HFF-Myc (cell line): ENCODE results near the gene SDHC.

Source experiments
- DNase-seq: peaks from one replicate; pipeline ENCODE4 v3.0.0-alpha.2; 2011; ENCODE audit warnings: low read depth; ENCODE audit errors: extremely low read depth
- H3K4me3 ChIP-seq: replicated peaks from 2 replicates; pipeline ENCODE4 v1.5.1; 2011; ENCODE audit warnings: low read depth, mild to moderate bottlenecking, control low read depth, low read length
- CTCF ChIP-seq: IDR thresholded peaks from 2 replicates; pipeline ENCODE4 v1.5.1; 2012; ENCODE audit warnings: mild to moderate bottlenecking, low read depth, low read length, control low read depth; ENCODE audit errors: missing control alignments

The SDHC gene

GRCh38 chr1:161298116-161298515 lies 16.1 kb upstream of the SDHC start:
- DNase-seq = no peak
- no peak for TF ChIP-seq CTCF
- H3K4me3 ChIP-seq = no peak overlapping the region

- H3K4me3 ChIP-seq = no peak overlapping the region
- TF ChIP-seq CTCF = no peak
- DNase-seq = no peak
Measured at GRCh38 chr1:161299347-161299746, 14.8 kb upstream of the SDHC start.

GRCh38 chr1:161300478-161300877 lies 13.7 kb upstream of the SDHC start:
- no peak for TF ChIP-seq CTCF
- DNase-seq = no peak
- H3K4me3 ChIP-seq = no peak overlapping the region

DNA sequence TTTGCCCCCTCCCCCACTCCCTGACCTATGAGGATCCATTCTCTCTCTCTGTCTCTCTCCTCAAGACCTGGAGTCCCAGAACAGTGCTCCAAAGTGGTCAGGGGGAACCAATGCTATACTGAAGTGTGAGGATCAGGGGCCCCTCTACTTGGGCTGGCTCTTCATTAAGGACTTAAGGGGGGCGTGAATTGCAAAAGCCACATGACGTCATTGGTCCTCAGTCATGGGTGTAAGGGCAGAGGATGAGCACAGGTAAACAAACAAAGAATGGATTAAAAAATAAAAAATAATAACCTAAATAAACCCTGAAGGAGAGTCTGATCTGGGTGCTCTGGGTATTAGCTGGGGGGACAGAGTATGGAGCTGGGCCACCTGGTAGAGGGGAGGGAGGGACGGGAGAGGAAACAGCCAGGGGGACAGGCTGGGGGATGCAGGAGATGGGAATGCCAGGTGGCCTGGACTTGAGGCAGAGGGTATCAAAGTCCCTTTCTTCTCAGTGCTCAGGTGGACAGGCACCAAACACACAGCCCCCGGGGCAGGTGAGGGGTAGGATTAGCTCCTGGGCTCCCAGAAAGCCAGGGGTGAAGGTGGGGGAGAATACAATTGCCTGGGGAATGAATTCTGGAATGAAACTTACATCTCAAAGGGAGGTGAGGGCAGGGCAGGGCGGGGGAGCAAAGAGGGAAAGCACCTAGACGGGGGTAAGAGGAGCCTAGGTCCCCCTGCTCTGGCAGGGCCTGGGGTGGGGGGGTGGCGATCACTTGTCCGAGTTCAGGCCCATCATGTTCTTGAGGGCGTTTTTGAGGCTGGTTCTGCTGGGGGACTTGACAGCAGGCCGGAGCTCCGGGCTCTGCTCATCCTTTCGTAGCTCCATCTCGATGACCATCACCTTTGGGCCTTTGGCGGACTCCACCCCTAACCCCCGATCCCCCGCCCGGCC lies 9.0 kb upstream of the SDHC start:
- DNase-seq = no peak

GRCh38 chr1:161305867-161306519 lies 8.2 kb upstream of the SDHC start:
- DNase-seq = peak; percentile 5
- no peak for TF ChIP-seq CTCF
- peak overlapping the region; percentile 51 for H3K4me3 ChIP-seq

More for the DNA sequence above, 9.0 kb upstream of the SDHC start:
- TF ChIP-seq CTCF = no peak
- peak overlapping the region; percentile 51 for H3K4me3 ChIP-seq

DNA sequence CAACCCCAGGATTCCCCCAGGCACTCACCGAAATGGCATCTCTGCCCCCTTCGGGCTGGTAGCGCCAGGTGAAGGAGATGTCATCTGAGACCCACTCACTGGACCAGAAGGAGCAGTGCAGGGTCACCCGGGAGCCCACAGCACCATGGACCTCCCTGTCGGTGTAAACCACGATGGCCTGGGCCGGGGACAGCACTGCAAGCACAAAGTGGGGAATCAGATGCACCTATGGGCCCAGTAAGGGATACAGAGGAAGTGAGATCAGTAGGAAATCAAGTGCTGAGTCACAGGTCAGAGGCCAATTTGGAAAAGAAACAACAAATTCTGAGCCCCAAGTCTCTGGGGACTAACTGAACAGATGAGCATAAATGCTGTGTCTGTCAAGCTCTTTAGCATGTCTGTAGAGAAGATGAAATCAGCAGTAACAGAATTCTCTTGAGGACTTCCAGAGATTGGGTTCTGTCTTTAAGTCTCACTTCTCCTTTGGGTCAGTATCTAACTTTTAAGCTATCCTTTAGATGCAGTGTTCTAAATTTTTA lies 6.9 kb upstream of the SDHC start:
- TF ChIP-seq CTCF = no peak
- H3K4me3 ChIP-seq = no peak overlapping the region
- peak; percentile 20 for DNase-seq
